ENCODE data around the gene GPC2.

The GPC2 gene

DNA sequence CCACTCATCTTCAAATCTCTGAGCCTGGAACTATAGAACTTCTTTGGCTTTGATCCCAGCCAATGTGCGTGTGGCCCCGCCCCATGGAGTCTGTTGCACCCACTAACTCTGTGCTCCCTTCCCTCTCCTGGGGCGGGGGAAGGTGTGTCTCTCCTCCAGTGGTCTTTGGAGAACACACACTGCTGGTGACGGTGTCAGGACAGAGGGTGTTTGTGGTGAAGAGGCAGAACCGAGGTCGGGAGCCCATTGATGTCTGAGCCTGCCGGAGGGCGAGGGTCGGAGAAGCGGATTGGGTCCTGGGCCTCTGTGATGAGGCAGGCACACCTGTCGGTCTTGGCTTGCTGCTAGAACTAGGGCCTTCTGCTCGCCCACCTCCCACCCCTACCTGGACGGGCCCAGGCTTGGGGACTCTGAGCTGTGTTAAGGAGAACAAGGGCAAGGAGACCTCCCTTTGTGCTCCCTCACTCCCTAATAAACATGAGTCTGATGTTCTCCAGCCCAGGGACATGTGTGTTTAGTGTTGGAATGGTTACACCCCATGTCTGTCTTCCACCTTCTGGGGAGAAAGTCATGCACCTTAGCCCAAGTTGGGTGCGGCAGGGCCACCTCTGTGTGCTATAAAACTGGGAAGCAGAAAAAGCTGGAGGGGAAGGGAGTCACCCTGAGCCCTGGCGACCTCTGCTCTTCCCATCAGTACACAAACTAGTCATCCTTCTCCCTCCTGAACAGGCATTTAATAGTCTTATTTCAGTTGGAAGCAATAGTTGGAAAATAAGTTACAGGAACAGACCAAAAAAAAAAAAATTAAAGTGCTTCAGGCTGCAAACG, 23.3 kb downstream of the GPC2 start:
- H3K9me2 ChIP-seq (replicated peaks; ENCODE audit: control insufficient read depth, low read length) = no peaks in the 10 kb centered on the region
- peaks cover 76% of the 10 kb centered on the region for H3K4me1 ChIP-seq (ENCODE audit: control insufficient read depth, low read length)
- H3F3A ChIP-seq (ENCODE audit: control insufficient read depth, insufficient read depth) = peaks cover 39% of the 10 kb centered on the region
- H3K9me3 ChIP-seq (ENCODE audit: control insufficient read depth, insufficient read depth, low read length) = no peaks in the 10 kb centered on the region
- H3K27me3 ChIP-seq (ENCODE audit: control insufficient read depth, low read length) = no peaks in the 10 kb centered on the region
- H3K27ac ChIP-seq (ENCODE audit: low read depth, low read length) = peak overlapping the region; percentile 13; the same call in 1 of the 2 replicates
- TF ChIP-seq CTCF (IDR thresholded peaks at IDR 0.05; ENCODE audit: low read depth, low read length, poor library complexity, severe bottlenecking) (no peak), EZH2phosphoT487 (IDR thresholded peaks at IDR 0.05; ENCODE audit: borderline replicate concordance, low read length) (no peak)
- 0 out of 2 replicates have a peak overlapping the region, but pooled peaks have one; percentile 6 for H3K4me3 ChIP-seq (ENCODE audit: low read length)
- H3K4me2 ChIP-seq (ENCODE audit: low read length) = peak overlapping the region; percentile 56
- peaks cover 90% of the 10 kb centered on the region for H3K36me3 ChIP-seq (ENCODE audit: control insufficient read depth, low read length)
- H3K79me2 ChIP-seq (ENCODE audit: control insufficient read depth, low read length) = peaks cover 98% of the 10 kb centered on the region
- H4K20me1 ChIP-seq (ENCODE audit: control insufficient read depth, insufficient read depth, low read depth, low read length) = peaks cover 8% of the 10 kb centered on the region; the same call in 1 of the 2 replicates

GRCh38 chr7:100152937-100153666, 24.1 kb downstream of the GPC2 start:
- no peak for TF ChIP-seq CTCF (IDR thresholded peaks at IDR 0.05; ENCODE audit: low read depth, low read length, poor library complexity, severe bottlenecking)
- Histone ChIP-seq H3K27me3 (ENCODE audit: control insufficient read depth, low read length) (no peaks in the 10 kb centered on the region), H3K4me2 (ENCODE audit: low read length) (peak overlapping the region; percentile 56), H4K20me1 (ENCODE audit: control insufficient read depth, insufficient read depth, low read depth, low read length) (peaks cover 8% of the 10 kb centered on the region; the same call in 1 of the 2 replicates), H3K4me3 (ENCODE audit: low read length) (peak overlapping the region; percentile 56), H3K9me3 (ENCODE audit: control insufficient read depth, insufficient read depth, low read length) (no peaks in the 10 kb centered on the region), H3K27ac (ENCODE audit: low read depth, low read length) (peak overlapping the region; percentile 64), H3K4me1 (ENCODE audit: control insufficient read depth, low read length) (peaks cover 77% of the 10 kb centered on the region), H3F3A (ENCODE audit: control insufficient read depth, insufficient read depth) (peaks cover 39% of the 10 kb centered on the region), H3K79me2 (ENCODE audit: control insufficient read depth, low read length) (peaks cover 91% of the 10 kb centered on the region), H3K36me3 (ENCODE audit: control insufficient read depth, low read length) (peaks cover 88% of the 10 kb centered on the region), H3K9me2 (replicated peaks; ENCODE audit: control insufficient read depth, low read length) (no peaks in the 10 kb centered on the region)

DNA sequence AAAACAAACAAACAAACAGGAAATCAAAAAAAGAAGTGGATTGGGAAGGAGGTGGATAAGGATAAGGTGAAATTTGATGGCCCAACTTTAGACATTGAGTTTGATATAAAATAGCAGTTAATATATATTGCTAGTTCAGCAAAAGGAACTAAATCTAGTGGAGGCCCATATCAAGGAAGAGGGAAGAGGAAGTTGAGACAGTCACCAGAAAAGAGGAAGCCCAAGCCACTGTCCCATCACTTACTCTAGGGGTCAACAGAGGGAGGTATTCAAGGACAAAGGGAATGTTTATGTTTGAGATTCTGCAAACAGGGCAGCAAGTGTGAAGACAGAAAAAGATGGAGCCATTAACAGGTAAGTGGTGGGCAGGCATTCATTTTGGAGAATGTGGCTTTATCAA, 24.8 kb downstream of the GPC2 start:
- Histone ChIP-seq H3K9me3 (ENCODE audit: control insufficient read depth, insufficient read depth, low read length) (no peaks in the 10 kb centered on the region), H3K36me3 (ENCODE audit: control insufficient read depth, low read length) (peaks cover 81% of the 10 kb centered on the region), H3F3A (ENCODE audit: control insufficient read depth, insufficient read depth) (peaks cover 39% of the 10 kb centered on the region), H3K4me3 (ENCODE audit: low read length) (peak overlapping the region; percentile 56), H3K27ac (ENCODE audit: low read depth, low read length) (peak overlapping the region; percentile 64), H3K27me3 (ENCODE audit: control insufficient read depth, low read length) (no peaks in the 10 kb centered on the region), H3K9me2 (replicated peaks; ENCODE audit: control insufficient read depth, low read length) (no peaks in the 10 kb centered on the region), H3K4me2 (ENCODE audit: low read length) (peak overlapping the region; percentile 56), H3K79me2 (ENCODE audit: control insufficient read depth, low read length) (peaks cover 84% of the 10 kb centered on the region), H3K4me1 (ENCODE audit: control insufficient read depth, low read length) (peaks cover 79% of the 10 kb centered on the region), H4K20me1 (ENCODE audit: control insufficient read depth, insufficient read depth, low read depth, low read length) (peaks cover 5% of the 10 kb centered on the region; the same call in 1 of the 2 replicates)
- TF ChIP-seq CTCF (IDR thresholded peaks at IDR 0.05; ENCODE audit: low read depth, low read length, poor library complexity, severe bottlenecking) (peak; percentile 44), EZH2phosphoT487 (IDR thresholded peaks at IDR 0.05; ENCODE audit: borderline replicate concordance, low read length) (no peak)

All from DOHH2 (cell line).